ENCODE measurements around the gene TMUB2. TPM values are rescaled to one million over a fixed set of nuclear protein-coding genes. Genes with fewer than 3 reads are reported as not detected.

TMUB2 gene
- total RNA-seq, 2 donors from 2014 or later: 42.9 to 67.2 TPM

GRCh38 chr17:44155488-44155887 lies 31.3 kb upstream of the TMUB2 start:
- no peaks in the 10 kb centered on the region for H3K36me3 ChIP-seq
- WGBS: 63% methylated on average over 2 of the region's 2 CpGs
- H3K27ac ChIP-seq: no peak overlapping the region
- intact Hi-C loops (cut with DNase I): no loop called here
- no peaks in the 10 kb centered on the region for H3K9me3 ChIP-seq
- H3K27me3 ChIP-seq (replicated peaks; ENCODE audit: insufficient read depth): no peaks in the 10 kb centered on the region
- TF ChIP-seq, protein P1, sequence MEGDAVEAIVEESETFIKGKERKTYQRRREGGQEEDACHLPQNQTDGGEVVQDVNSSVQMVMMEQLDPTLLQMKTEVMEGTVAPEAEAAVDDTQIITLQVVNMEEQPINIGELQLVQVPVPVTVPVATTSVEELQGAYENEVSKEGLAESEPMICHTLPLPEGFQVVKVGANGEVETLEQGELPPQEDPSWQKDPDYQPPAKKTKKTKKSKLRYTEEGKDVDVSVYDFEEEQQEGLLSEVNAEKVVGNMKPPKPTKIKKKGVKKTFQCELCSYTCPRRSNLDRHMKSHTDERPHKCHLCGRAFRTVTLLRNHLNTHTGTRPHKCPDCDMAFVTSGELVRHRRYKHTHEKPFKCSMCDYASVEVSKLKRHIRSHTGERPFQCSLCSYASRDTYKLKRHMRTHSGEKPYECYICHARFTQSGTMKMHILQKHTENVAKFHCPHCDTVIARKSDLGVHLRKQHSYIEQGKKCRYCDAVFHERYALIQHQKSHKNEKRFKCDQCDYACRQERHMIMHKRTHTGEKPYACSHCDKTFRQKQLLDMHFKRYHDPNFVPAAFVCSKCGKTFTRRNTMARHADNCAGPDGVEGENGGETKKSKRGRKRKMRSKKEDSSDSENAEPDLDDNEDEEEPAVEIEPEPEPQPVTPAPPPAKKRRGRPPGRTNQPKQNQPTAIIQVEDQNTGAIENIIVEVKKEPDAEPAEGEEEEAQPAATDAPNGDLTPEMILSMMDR (IDR thresholded peaks at IDR 0.05): no peak
- TF ChIP-seq POLR2AphosphoS5 (IDR thresholded peaks at IDR 0.05): no peak
- no peak for DNase-seq (ENCODE audit: low spot score)
- H3K4me1 ChIP-seq (replicated peaks): no peaks in the 10 kb centered on the region
- no peak overlapping the region for H3K4me3 ChIP-seq

GRCh38 chr17:44159519-44160210 lies 27.1 kb upstream of the TMUB2 start:
- DNase-seq (ENCODE audit: low spot score): no peak
- no peak overlapping the region for H3K27ac ChIP-seq
- no peaks in the 10 kb centered on the region for H3K27me3 ChIP-seq (replicated peaks; ENCODE audit: insufficient read depth)
- no peaks in the 10 kb centered on the region for H3K9me3 ChIP-seq
- H3K36me3 ChIP-seq: no peaks in the 10 kb centered on the region
- WGBS: 90% methylated on average over 15 of the region's 15 CpGs
- TF ChIP-seq POLR2A (IDR thresholded peaks at IDR 0.05): no peak
- no peak for TF ChIP-seq POLR2AphosphoS5 (IDR thresholded peaks at IDR 0.05)
- TF ChIP-seq, protein P1 (IDR thresholded peaks at IDR 0.05): no peak
- no peaks in the 10 kb centered on the region for H3K4me1 ChIP-seq (replicated peaks)
- no peak overlapping the region for H3K4me3 ChIP-seq
- intact Hi-C loops (cut with DNase I): loop anchor here (10.0 kb wide), 1 partner anchor 215 kb away; the partner anchor contains the start of gene PPY

- 97% methylated on average over 1 of the region's 1 CpG for WGBS
- no peaks in the 10 kb centered on the region for H3K9me3 ChIP-seq
- no peaks in the 10 kb centered on the region for H3K4me1 ChIP-seq (replicated peaks)
- H3K27ac ChIP-seq: no peak overlapping the region
- no peaks in the 10 kb centered on the region for H3K36me3 ChIP-seq
- intact Hi-C loops (cut with DNase I): loop anchor here (10.0 kb wide), 1 partner anchor 220 kb away; the partner anchor contains the start of gene PPY
- H3K4me3 ChIP-seq: no peak overlapping the region
- no peaks in the 10 kb centered on the region for H3K27me3 ChIP-seq (replicated peaks; ENCODE audit: insufficient read depth)
- DNase-seq (ENCODE audit: low spot score): no peak
- TF ChIP-seq POLR2AphosphoS5 (IDR thresholded peaks at IDR 0.05) (no peak), POLR2A (IDR thresholded peaks at IDR 0.05) (no peak)
- TF ChIP-seq, protein P1 (IDR thresholded peaks at IDR 0.05): no peak
Observed at GRCh38 chr17:44164476-44164875, 22.3 kb upstream of the TMUB2 start.

GRCh38 chr17:44167181-44167861 lies 19.5 kb upstream of the TMUB2 start:
- TF ChIP-seq, protein P1 (IDR thresholded peaks at IDR 0.05): no peak
- TF ChIP-seq POLR2A (IDR thresholded peaks at IDR 0.05) (no peak), POLR2AphosphoS5 (IDR thresholded peaks at IDR 0.05) (no peak)
- no peak overlapping the region for H3K4me3 ChIP-seq
- no peak for DNase-seq (ENCODE audit: low spot score)
- no peak overlapping the region for H3K27ac ChIP-seq
- no peaks in the 10 kb centered on the region for H3K36me3 ChIP-seq
- WGBS: 49% methylated on average over 7 of the region's 7 CpGs
- peaks cover 3% of the 10 kb centered on the region for H3K4me1 ChIP-seq (replicated peaks)
- no peaks in the 10 kb centered on the region for H3K27me3 ChIP-seq (replicated peaks; ENCODE audit: insufficient read depth)
- intact Hi-C loops (cut with DNase I): loop anchor here (10.0 kb wide), 1 partner anchor 223 kb away; the partner anchor contains the start of gene PPY
- H3K9me3 ChIP-seq: no peaks in the 10 kb centered on the region
